ENCODE results near the gene SORCS2.

- no peak for TF ChIP-seq POLR2AphosphoS5 (IDR thresholded peaks at IDR 0.05; ENCODE audit: low read depth, low read length)
- TF ChIP-seq KLF13 (CRISPR knock-in tag; IDR thresholded peaks at IDR 0.05) = no peak
- TF ChIP-seq ZBTB7A (CRISPR knock-in tag; IDR thresholded peaks at IDR 0.05) = no peak
- TF ChIP-seq JUND (CRISPR knock-in tag; IDR thresholded peaks at IDR 0.05) = no peak
These were observed 492.0 kb downstream of the SORCS2 start for GRCh38 chr4:7684294-7684693.
